Endometrial microvascular endothelial cells (primary cell): ENCODE measurements around the gene MRI1. TPM values are rescaled to one million over a fixed set of nuclear protein-coding genes. Genes with fewer than 3 reads are reported as not detected.
"Not testable (repeated sequence)": the region's sequence is repeated elsewhere in the genome, so short reads cannot be mapped to it uniquely, and the experiment has no call there.

ENCODE experiments used
- in situ Hi-C: cut with HindIII; loops from 2 replicates; pipeline ENCODE4 v1.10.0; 2017; ENCODE audit warnings: low sequenced_read_pairs, low pct_unique_long_range_greater_than_20kb; ENCODE audit errors: inconsistent ontology term
- total RNA-seq: library from RNA; depleted of rRNA; stranded (reverse); fragments of >200 nt; gene quantifications from one replicate; pipeline ENCODE4 v1.2.3, GENCODE V29; 2015; ENCODE audit errors: inconsistent ontology term

Gene MRI1
- total RNA-seq, 1 donor from 2014 or later: 33.5 TPM

DNA sequence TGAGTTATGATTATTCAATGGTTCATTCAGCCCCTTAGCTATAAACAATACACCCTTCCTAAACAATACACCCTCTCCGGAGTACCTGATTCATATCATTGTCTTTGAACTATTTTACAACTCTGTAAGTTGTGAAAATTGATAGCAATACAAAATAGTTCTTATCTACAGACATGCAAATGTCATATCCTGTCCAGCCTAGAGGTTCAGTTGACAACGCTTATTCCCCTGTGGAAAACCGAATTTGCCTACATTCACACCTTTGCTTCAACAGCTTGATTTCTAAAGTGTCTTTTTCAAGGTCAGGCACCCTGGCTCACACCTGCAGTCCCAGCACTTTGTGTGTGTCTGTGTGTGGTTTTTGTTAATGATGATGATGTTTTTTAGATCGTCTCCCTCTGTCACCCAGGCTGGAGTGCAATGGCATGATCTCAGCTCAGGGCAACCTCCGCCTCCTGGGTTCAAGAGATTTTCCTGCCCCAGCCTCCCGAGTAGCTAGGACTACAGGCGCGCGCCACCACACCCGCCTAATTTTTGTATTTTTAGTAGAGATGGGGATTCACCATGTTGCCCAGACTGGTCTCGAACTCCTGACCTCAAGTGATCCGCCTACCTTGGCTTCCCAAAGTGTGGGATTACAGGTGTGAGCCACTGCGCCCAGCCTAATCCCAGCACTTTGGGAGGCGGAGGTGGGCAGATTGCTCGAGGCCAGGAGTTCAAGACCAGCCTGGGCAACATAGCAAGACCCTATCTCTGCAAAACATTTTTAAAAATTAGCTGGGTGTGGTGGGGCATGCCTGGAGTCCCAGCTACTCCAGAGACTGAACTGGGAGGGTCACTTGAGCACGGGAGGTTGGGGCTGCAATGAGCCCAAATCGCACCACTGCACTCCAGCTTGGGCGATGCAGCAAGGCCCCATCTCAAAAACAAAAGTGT is 19.5 kb downstream of the MRI1 start:
- in situ Hi-C loops: no loop called here

DNA sequence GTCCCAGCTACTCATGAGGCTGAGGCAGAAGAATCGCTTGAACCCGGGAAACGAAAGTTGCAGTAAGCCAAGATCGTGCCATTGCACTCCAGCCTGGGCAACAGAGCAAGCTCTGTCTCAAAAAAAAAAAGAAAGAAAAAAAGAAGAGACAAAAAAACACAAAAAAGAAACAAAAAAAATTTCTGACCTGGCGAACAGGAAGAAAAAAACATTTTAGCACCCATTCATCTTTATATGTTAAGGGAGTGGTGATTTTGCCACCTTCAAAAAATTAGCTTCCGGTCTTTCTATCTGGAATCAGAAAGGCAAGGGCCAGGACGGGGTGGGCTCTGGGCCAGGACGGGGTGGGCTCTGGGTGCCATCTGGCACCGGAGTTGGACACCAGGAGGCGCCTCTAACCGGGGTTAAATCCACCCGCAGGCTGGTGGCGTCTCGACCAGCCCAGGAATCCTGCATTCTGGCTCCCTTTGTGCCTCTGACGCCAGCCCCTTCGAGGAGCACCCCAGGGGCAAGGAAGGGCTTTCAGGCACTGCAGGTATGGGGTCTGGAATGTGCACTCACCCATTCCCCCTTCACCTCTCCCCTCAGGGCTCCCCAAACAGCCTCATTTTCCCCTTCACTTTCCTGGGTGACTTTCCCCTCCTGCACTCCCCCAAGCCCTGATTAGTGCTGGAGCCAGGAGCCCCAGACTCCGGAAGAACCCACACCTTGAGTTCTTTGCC is 20.6 kb downstream of the MRI1 start:
- in situ Hi-C loops: no loop called here

- in situ Hi-C loops: no loop called here
Measured at GRCh38 chr19:13788991-13789390, 24.7 kb downstream of the MRI1 start.

DNA sequence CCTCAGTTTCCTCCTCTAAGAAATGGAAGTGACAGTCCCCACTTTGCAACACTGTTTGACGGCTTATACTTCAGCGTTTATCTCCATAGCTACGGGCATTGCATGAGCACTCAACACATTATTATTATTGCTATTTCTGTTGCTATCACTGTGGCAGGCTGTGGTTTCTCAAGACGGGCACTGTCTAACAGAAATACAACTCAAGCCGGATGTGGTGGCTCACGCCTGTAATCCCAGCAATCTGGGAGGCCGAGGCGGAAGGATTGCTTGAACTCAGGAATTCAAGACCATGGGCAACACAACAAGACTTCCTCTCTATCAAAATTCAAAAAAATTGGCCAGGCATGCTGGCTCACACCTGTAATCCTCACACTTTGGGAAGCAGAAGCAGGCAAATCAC is 26.0 kb downstream of the MRI1 start:
- in situ Hi-C loops: no loop called here

- in situ Hi-C loops: not testable (repeated sequence)
Measured at GRCh38 chr19:13793317-13793716, 29.0 kb downstream of the MRI1 start.

GRCh38 chr19:13794398-13794756 is 30.1 kb downstream of the MRI1 start:
- in situ Hi-C loops: no loop called here

- in situ Hi-C loops: no loop called here
Measured at GRCh38 chr19:13794757-13795589, 30.7 kb downstream of the MRI1 start, which contains the start of gene ZSWIM4. TSS of gene ZSWIM4 (plus strand) at chr19:13795443. CDS start at chr19:13795649, 206 bp downstream.

DNA sequence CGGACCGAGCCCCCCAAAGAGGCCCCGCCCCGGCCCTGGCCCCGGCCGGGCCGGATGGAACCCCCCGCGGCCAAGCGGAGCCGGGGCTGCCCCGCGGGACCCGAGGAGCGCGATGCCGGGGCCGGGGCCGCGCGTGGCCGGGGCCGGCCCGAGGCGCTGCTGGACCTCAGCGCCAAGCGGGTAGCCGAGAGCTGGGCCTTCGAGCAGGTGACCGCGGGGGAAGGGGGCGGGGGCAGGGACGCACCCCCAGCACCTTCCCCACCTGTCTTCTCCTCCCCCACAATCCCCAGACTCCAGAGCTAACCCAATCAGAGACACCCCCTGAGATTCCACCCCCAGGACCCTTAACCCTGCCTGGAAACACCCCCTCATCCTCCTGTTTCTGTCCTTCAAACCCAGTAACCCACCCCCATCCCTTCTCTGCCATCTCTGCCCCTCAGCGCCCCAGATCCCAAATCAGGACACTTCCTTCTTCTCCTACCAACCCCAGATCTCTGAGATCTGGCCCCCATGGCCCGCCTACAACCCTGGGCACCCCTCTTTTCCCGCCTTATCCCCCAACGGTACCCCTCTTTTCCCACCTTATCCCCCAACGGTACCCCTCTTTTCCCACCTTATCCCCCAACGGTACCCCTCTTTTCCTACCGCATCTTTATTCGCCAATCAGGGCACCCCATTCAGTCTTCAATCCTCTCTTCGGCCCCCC is 31.4 kb downstream of the MRI1 start:
- in situ Hi-C loops: no loop called here

GRCh38 chr19:13796301-13797057 is 32.2 kb downstream of the MRI1 start:
- in situ Hi-C loops: no loop called here

GRCh38 chr19:13797058-13797440 is 32.7 kb downstream of the MRI1 start:
- in situ Hi-C loops: no loop called here

GRCh38 chr19:13797870-13798269 is 33.5 kb downstream of the MRI1 start:
- in situ Hi-C loops: no loop called here

- in situ Hi-C loops: no loop called here
Measured at GRCh38 chr19:13799669-13800068, 35.3 kb downstream of the MRI1 start.

GRCh38 chr19:13803038-13803437 is 38.7 kb downstream of the MRI1 start:
- in situ Hi-C loops: no loop called here

DNA sequence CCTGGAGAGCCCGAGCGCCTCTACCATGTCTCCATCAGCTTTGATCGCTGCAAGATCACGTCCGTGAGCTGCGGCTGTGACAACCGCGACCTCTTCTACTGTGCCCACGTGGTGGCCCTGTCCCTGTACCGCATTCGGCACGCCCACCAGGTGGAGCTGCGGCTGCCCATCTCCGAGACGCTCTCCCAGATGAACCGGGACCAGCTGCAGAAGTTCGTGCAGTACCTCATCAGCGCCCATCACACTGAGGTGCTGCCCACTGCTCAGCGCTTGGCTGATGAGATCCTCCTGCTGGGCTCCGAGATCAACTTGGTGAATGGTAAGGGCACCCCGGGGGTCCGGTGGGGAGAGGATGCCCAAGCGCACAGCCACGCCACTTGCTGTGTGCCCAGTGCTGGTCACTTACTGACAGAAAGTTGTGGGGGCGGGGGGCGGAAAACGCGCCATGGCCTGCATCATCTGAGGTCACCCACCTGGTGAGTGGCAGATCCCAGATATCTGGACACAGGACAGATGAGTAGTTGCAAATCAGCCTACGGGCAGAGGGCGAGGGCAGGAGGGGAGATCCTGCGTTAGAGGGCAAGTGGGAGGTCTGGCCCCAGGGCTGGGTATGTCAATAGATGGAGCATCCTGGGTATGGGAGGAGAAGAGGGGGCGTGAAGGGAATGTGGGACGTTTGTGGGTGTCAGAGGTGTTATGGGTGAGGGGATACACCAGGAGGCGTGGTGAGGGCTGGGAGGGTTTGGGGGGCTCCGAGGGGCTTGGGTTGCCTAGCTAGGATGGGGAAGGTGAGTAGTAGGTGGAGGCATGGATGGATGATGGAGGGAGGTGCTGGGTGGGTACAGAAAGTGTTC is 40.7 kb downstream of the MRI1 start:
- in situ Hi-C loops: no loop called here

GRCh38 chr19:13806728-13807127 is 42.4 kb downstream of the MRI1 start:
- in situ Hi-C loops: no loop called here

DNA sequence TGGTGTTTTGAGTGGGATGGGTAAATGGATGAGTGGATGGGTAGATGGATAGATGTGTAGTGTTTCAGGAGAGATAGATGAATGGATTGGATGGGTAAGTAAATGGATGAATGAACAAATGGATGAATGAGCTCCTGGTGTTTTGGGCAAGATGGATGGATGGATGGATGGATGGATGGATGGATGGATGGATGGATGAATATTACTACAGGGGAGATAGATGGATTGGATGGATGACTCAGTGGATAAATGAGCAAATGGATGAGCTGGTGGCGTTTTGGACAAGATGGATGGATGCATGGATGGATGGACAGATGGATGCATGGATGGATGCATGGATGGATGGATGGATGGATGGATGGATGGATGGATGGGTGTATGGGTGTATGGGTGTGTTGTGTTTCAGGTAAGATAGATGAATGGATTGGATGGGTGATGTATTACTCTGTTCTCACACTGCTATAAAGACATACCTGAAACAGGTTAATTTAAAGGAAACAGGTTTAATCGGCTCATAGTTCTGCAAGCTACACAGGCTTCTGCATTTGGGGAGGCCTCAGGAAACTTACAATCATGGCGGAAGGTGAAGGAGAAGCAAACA is 43.2 kb downstream of the MRI1 start:
- in situ Hi-C loops: no loop called here

DNA sequence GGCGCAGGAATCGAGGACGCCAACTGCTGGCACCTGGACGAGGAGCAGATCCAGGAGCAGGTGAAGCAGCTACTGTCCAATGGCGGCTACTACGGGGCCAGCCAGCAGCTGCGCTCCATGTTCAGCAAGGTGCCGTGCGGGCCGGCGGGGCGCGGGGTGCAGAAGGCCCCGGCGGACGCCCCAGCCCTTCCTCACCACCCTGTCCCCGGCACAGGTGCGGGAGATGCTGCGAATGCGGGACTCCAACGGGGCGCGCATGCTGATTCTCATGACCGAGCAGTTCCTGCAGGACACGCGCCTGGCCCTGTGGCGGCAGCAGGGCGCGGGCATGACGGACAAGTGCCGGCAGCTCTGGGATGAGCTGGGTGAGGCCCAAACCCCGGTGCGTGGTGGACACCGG is 44.5 kb downstream of the MRI1 start:
- in situ Hi-C loops: no loop called here
